ENCODE measurements around the gene CDX1.

CDX1 gene

DNA sequence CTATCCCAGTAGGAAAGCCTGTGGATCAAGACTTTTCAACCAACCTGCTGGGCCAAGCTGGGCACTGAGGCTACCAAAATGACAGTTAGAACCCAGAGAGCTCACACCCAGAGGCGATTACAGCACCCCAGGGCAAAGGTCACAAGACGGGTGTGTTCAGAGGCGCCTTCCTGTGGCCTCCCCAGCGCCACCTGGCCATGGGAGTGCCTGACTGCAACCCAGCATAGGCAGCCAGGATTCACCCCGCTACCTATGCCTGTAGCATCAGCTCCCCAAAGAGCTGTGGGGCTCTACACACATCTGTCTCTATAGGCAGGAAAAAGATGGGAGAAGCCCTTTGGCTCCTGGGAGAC, 44.4 kb upstream of the CDX1 start:
- Histone ChIP-seq H3K9ac (ENCODE audit: insufficient read length) (no peak overlapping the region), H3K27ac (no peak overlapping the region), H3K4me3 (no peak overlapping the region), H3K9me3 (ENCODE audit: low read depth, low read length) (no peaks in the 10 kb centered on the region), H3K36me3 (ENCODE audit: insufficient read depth, low read length) (no peaks in the 10 kb centered on the region)
- no peak for DNase-seq (ENCODE audit: low read depth, low spot score)
- TF ChIP-seq POLR2AphosphoS5 (IDR thresholded peaks at IDR 0.05; ENCODE audit: borderline replicate concordance, low read depth, low read length): no peak
- no peak for TF ChIP-seq EZH2 (IDR thresholded peaks at IDR 0.05)
- TF ChIP-seq FOXP2 (optimal IDR thresholded peaks at IDR 0.05; ENCODE audit: control extremely low read depth, extremely low read length, insufficient read depth): no peak

DNA sequence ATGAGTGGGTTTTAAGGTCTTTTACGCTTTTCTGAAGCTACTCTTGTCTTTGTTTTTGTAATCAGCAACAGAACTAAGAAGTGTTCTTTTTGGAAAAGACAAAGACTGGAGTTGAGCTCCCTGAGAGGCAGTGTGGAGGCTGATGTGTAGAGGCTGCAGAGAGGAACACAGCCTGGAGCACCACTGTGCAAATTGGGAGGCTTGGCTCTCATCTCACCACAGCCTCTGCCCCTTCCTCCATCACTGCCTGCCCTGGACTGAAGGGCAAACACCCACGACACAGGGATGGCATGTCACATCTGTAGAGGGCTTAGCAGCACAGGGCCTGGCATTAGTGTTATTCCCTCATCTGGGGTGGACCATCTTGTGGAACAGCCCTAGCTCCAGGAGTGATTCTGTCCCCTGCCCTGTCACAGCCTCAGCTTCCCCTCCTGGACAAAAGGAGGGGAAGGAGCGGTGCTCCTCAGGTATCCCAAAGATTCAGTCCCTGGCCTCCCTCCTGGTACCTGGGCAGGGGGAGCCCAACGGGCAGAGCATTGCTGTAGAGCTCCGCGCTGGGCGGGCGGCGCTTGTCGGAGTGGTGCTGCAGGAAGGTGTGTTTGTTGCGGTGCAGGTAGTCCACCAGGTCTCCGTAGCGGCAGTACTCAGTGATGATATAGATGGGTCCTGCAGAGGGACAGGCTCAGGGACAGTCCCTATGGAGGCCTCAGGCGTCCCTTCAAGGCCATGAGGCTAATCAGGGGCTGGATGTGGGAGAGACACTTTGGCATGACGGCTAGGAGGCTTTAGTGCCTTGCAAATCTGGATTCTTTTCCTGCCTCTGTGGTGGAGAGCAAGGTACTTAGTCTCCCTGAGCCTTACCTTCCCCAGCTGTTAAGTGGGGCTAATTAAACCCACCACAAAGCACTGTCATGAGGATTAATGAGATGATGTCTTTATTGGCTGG, 43.8 kb upstream of the CDX1 start:
- H3K27ac ChIP-seq: no peak overlapping the region
- no peak overlapping the region for H3K4me3 ChIP-seq
- H3K9ac ChIP-seq (ENCODE audit: insufficient read length): no peak overlapping the region
- no peak for DNase-seq (ENCODE audit: low read depth, low spot score)
- TF ChIP-seq FOXP2 (optimal IDR thresholded peaks at IDR 0.05; ENCODE audit: control extremely low read depth, extremely low read length, insufficient read depth): no peak
- TF ChIP-seq EZH2 (IDR thresholded peaks at IDR 0.05): no peak
- no peak for TF ChIP-seq POLR2AphosphoS5 (IDR thresholded peaks at IDR 0.05; ENCODE audit: borderline replicate concordance, low read depth, low read length)
- no peaks in the 10 kb centered on the region for H3K36me3 ChIP-seq (ENCODE audit: insufficient read depth, low read length)
- H3K9me3 ChIP-seq (ENCODE audit: low read depth, low read length): no peaks in the 10 kb centered on the region

DNA sequence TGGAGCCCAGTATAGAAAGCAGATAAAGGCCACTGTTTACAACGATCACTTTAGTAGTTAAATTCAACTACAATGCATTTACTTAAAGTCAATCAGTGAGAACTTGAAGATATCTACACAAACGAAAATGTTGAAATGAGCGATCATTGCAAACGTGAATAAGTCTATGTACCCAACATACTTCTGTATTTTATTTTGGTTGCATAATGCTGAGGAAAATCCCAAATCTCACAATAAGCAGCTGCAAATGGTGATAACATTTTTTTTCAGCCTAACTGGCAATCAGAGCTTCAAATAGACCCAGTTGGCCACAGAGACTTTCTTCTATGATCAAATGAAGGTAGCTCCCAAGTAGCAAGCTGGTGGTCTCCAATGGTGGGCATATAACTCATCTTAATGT, 43.0 kb upstream of the CDX1 start:
- DNase-seq (ENCODE audit: low read depth, low spot score): no peak
- no peak overlapping the region for H3K9ac ChIP-seq (ENCODE audit: insufficient read length)
- H3K9me3 ChIP-seq (ENCODE audit: low read depth, low read length): no peaks in the 10 kb centered on the region
- no peak for TF ChIP-seq POLR2AphosphoS5 (IDR thresholded peaks at IDR 0.05; ENCODE audit: borderline replicate concordance, low read depth, low read length)
- TF ChIP-seq EZH2 (IDR thresholded peaks at IDR 0.05): no peak
- TF ChIP-seq FOXP2 (optimal IDR thresholded peaks at IDR 0.05; ENCODE audit: control extremely low read depth, extremely low read length, insufficient read depth): no peak
- no peak overlapping the region for H3K27ac ChIP-seq
- H3K4me3 ChIP-seq: no peak overlapping the region
- H3K36me3 ChIP-seq (ENCODE audit: insufficient read depth, low read length): no peaks in the 10 kb centered on the region

- no peaks in the 10 kb centered on the region for H3K36me3 ChIP-seq (ENCODE audit: insufficient read depth, low read length)
- no peaks in the 10 kb centered on the region for H3K9me3 ChIP-seq (ENCODE audit: low read depth, low read length)
- DNase-seq (ENCODE audit: low read depth, low spot score): no peak
- TF ChIP-seq EZH2 (IDR thresholded peaks at IDR 0.05) (no peak), POLR2AphosphoS5 (IDR thresholded peaks at IDR 0.05; ENCODE audit: borderline replicate concordance, low read depth, low read length) (no peak), FOXP2 (optimal IDR thresholded peaks at IDR 0.05; ENCODE audit: control extremely low read depth, extremely low read length, insufficient read depth) (no peak)
- no peak overlapping the region for H3K9ac ChIP-seq (ENCODE audit: insufficient read length)
- no peak overlapping the region for H3K27ac ChIP-seq
- no peak overlapping the region for H3K4me3 ChIP-seq
These were observed 42.4 kb upstream of the CDX1 start for GRCh38 chr5:150124111-150124557.

DNA sequence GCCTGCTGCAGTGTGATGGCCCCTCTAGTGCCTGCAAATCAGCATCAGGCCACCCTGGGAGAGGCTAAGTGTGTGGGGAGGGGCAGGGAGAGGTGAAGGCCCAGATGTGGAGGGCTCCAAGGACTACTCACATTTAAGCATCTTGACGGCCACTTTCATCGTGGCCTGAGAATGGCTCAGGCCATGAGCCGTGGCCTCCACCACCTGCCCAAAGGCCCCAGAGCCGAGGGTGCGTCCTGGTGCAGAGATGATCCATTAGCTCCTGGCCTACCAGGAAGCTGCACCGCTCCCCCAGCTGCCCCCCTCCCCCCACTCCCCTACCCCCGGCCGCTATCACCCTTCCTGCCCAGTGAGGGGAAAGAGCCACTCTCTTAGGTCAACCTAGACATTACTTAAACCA, 42.0 kb upstream of the CDX1 start:
- Histone ChIP-seq H3K4me3 (no peak overlapping the region), H3K27ac (no peak overlapping the region), H3K36me3 (ENCODE audit: insufficient read depth, low read length) (no peaks in the 10 kb centered on the region), H3K9ac (ENCODE audit: insufficient read length) (no peak overlapping the region), H3K9me3 (ENCODE audit: low read depth, low read length) (no peaks in the 10 kb centered on the region)
- no peak for DNase-seq (ENCODE audit: low read depth, low spot score)
- no peak for TF ChIP-seq POLR2AphosphoS5 (IDR thresholded peaks at IDR 0.05; ENCODE audit: borderline replicate concordance, low read depth, low read length)

DNA sequence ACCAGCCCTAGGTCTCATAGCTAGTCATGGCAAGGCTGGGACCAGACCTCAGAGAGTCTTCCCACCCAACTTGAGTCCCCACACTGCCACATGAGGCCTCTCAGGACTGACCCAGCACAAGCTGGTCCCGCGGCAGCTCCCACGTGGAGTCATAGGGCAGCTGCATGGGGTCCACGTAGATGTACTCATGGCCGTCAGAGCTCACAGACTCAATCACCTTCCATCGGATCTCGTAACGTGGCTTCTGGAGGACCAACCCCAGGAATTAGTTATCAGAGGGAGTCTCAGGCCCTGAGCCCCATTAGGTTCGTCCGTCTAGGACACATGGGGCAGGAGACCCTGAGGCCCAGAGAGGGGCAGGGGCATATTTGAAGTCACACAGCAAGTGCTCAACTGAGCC, 41.2 kb upstream of the CDX1 start:
- no peak for TF ChIP-seq FOXP2 (optimal IDR thresholded peaks at IDR 0.05; ENCODE audit: control extremely low read depth, extremely low read length, insufficient read depth)
- TF ChIP-seq POLR2AphosphoS5 (IDR thresholded peaks at IDR 0.05; ENCODE audit: borderline replicate concordance, low read depth, low read length): no peak
- no peak for TF ChIP-seq EZH2 (IDR thresholded peaks at IDR 0.05)
- no peak overlapping the region for H3K27ac ChIP-seq
- H3K9ac ChIP-seq (ENCODE audit: insufficient read length): no peak overlapping the region
- H3K36me3 ChIP-seq (ENCODE audit: insufficient read depth, low read length): no peaks in the 10 kb centered on the region
- H3K9me3 ChIP-seq (ENCODE audit: low read depth, low read length): no peaks in the 10 kb centered on the region
- no peak for DNase-seq (ENCODE audit: low read depth, low spot score)
- no peak overlapping the region for H3K4me3 ChIP-seq

DNA sequence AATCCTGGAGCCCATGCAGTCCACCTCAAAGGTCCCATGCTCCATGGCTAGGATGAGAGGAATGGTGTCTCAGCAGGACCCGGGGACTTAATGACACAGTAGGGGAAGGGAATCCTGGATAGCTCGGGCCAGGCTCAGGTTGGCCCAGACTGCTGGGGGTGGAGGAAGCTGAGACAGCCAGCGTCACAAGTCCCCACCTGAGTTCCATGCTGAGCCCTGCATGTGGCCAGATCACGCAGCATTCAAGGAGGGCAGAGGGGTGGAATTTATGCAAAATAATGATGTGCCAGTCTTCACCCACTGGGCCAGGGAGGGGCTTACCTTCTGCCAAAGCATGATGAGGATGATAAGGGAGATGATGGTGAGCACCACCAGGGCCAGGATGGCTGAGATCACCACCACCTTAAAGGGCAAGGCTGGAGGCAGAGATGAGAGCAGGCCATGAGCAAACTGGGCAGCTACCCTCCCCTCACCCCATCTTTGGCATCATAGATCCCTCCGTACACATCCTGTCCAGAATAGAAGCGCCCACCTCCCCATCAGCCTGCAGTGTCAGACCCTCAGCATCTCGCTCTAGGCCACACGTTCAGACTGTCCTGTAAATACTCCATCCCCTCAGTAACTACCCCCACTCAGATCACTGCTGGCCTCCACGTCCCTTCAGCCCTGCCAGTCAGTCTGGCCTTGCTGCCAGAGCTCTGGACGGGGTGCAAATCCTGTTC, 40.2 kb upstream of the CDX1 start:
- no peak for TF ChIP-seq EZH2 (IDR thresholded peaks at IDR 0.05)
- no peak for TF ChIP-seq POLR2AphosphoS5 (IDR thresholded peaks at IDR 0.05; ENCODE audit: borderline replicate concordance, low read depth, low read length)
- no peak for TF ChIP-seq FOXP2 (optimal IDR thresholded peaks at IDR 0.05; ENCODE audit: control extremely low read depth, extremely low read length, insufficient read depth)
- H3K9me3 ChIP-seq (ENCODE audit: low read depth, low read length): no peaks in the 10 kb centered on the region
- no peak overlapping the region for H3K9ac ChIP-seq (ENCODE audit: insufficient read length)
- no peaks in the 10 kb centered on the region for H3K36me3 ChIP-seq (ENCODE audit: insufficient read depth, low read length)
- no peak overlapping the region for H3K27ac ChIP-seq
- no peak overlapping the region for H3K4me3 ChIP-seq
- no peak for DNase-seq (ENCODE audit: low read depth, low spot score)

- no peaks in the 10 kb centered on the region for H3K36me3 ChIP-seq (ENCODE audit: insufficient read depth, low read length)
- no peaks in the 10 kb centered on the region for H3K9me3 ChIP-seq (ENCODE audit: low read depth, low read length)
- no peak overlapping the region for H3K4me3 ChIP-seq
- no peak overlapping the region for H3K9ac ChIP-seq (ENCODE audit: insufficient read length)
- DNase-seq (ENCODE audit: low read depth, low spot score): no peak
- no peak overlapping the region for H3K27ac ChIP-seq
- no peak for TF ChIP-seq EZH2 (IDR thresholded peaks at IDR 0.05)
- no peak for TF ChIP-seq FOXP2 (optimal IDR thresholded peaks at IDR 0.05; ENCODE audit: control extremely low read depth, extremely low read length, insufficient read depth)
- no peak for TF ChIP-seq POLR2AphosphoS5 (IDR thresholded peaks at IDR 0.05; ENCODE audit: borderline replicate concordance, low read depth, low read length)
These were observed 39.7 kb upstream of the CDX1 start for GRCh38 chr5:150126921-150127265.

Measured in SK-N-MC (cell line).